Gastroesophageal sphincter (tissue), 4 donors: ENCODE results near the gene SLAMF7. TPM values are rescaled to one million over a fixed set of nuclear protein-coding genes. Genes with fewer than 3 reads are reported as not detected.

Experiments used
- ATAC-seq: fragments of 150-250 bp; one replicate; pipeline ENCODE4 v1.9.1; 2016; ENCODE audit warnings: mild to moderate bottlenecking, moderate library complexity
- H3K27ac ChIP-seq, 4 donors: fragments of 200-600 bp; sonication (generic) in 3 of 4; 1 replicate in 3 of 4; 2 replicates in 1 of 4; pipeline ENCODE4 v1.5.1; 2016 to 2019
- H3K27me3 ChIP-seq: fragments of 200-600 bp; sonication (generic); one replicate; pipeline ENCODE4 v1.5.1; 2019
- H3K36me3 ChIP-seq, 2 donors: fragments of 200-600 bp; sonication (generic); one replicate each; pipeline ENCODE4 v1.5.1; 2019; ENCODE audit warnings: control low read depth in 1 of 2
- H3K4me1 ChIP-seq, 3 donors: fragments of 200-600 bp; sonication (generic); 1 replicate in 2 of 3; 2 replicates in 1 of 3; pipeline ENCODE4 v1.5.1; 2016 to 2019; ENCODE audit warnings: control low read depth in 2 of 3
- H3K4me3 ChIP-seq, 2 donors: fragments of 200-600 bp; sonication (generic); one replicate each; pipeline ENCODE4 v1.5.1; 2019; ENCODE audit warnings: mild to moderate bottlenecking in 1 of 2, moderate library complexity in 1 of 2
- H3K9me3 ChIP-seq, 3 donors: fragments of 200-600 bp; sonication (generic); one replicate each; pipeline ENCODE4 v1.5.1; 2017 to 2019; ENCODE audit warnings: control low read depth in 2 of 3
- EP300 ChIP-seq: sonication (generic); formaldehyde crosslinking; IDR thresholded peaks from one replicate; pipeline ENCODE4 v1.6.1; 2017; ENCODE audit warnings: antibody characterized with exemption, mild to moderate bottlenecking
- POLR2A ChIP-seq, 2 donors: fragments of 450-650 bp; IDR thresholded peaks; one replicate each; pipeline ENCODE4 v1.6.1; 2017; ENCODE audit warnings: antibody characterized with exemption in 2 of 2, mild to moderate bottlenecking in 2 of 2, moderate library complexity in 1 of 2
- POLR2AphosphoS5 ChIP-seq: sonication (generic); formaldehyde crosslinking; IDR thresholded peaks from one replicate; pipeline ENCODE4 v1.6.1; 2017; ENCODE audit warnings: antibody characterized with exemption
- WGBS, 2 donors: methylation state at CpG; one replicate each; pipeline ENCODE4 v1.1.5; 2018; ENCODE audit warnings: low coverage in 1 of 2; 5-methylcytosine and 5-hydroxymethylcytosine counted together
- total RNA-seq, 4 donors: library from RNA; depleted of rRNA; stranded (reverse); fragments of >200 nt; gene quantifications; one replicate each; pipeline ENCODE4 v1.1.0, GENCODE V29; 2016
- TF ChIP-seq, protein P1 (sequence below), 4 experiments: fragments of 200-600 bp in 2 of 4; fragments of 450-650 bp in 2 of 4; sonication (generic) in 1 of 4; IDR thresholded peaks; one replicate each; pipeline ENCODE4 v1.5.1; 2017 to 2019; ENCODE audit warnings: antibody characterized with exemption in 4 of 4, mild to moderate bottlenecking in 2 of 4, moderate library complexity in 2 of 4

Gene SLAMF7
- total RNA-seq, 4 donors from 2014 or later = 0.62 to 3.5 (median 0.67) TPM; not detected in 1

GRCh38 chr1:160746836-160747500 lies 7.9 kb downstream of the SLAMF7 start:
- Histone ChIP-seq H3K4me3 (no peak overlapping the region), H3K9me3 (no peaks in the 10 kb centered on the region), H3K27ac (no peak overlapping the region), H3K4me1 (no peaks in the 10 kb centered on the region), H3K27me3 (peaks cover 7% of the 10 kb centered on the region), H3K36me3 (no peaks in the 10 kb centered on the region)
- no peak for ATAC-seq
- WGBS, 2 donors = 67 to 74% methylated on average over 4 to 6 of the region's 7 CpGs
- TF ChIP-seq, protein P1, sequence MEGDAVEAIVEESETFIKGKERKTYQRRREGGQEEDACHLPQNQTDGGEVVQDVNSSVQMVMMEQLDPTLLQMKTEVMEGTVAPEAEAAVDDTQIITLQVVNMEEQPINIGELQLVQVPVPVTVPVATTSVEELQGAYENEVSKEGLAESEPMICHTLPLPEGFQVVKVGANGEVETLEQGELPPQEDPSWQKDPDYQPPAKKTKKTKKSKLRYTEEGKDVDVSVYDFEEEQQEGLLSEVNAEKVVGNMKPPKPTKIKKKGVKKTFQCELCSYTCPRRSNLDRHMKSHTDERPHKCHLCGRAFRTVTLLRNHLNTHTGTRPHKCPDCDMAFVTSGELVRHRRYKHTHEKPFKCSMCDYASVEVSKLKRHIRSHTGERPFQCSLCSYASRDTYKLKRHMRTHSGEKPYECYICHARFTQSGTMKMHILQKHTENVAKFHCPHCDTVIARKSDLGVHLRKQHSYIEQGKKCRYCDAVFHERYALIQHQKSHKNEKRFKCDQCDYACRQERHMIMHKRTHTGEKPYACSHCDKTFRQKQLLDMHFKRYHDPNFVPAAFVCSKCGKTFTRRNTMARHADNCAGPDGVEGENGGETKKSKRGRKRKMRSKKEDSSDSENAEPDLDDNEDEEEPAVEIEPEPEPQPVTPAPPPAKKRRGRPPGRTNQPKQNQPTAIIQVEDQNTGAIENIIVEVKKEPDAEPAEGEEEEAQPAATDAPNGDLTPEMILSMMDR (IDR thresholded peaks at IDR 0.05) = no peak
- no peak for TF ChIP-seq POLR2AphosphoS5

DNA sequence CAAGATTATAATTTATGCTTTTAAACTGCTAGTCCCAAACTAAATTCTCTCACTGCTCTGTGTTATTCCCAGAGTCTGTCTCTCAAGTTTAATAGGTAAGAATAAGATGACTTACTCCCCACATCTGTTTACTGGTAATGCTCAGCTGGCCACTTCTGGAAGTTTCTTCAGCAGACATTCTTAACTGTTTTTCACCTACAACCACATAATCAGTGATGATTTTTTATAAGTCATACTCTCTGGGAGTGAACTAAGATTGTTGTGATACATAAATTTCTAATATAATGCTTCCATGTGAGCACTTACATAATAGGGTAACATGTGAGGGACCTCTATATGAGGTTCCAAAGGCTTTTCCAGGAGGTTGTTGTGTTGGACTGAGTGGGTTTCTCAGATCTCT lies 8.7 kb downstream of the SLAMF7 start:
- Histone ChIP-seq H3K4me1 (no peaks in the 10 kb centered on the region), H3K9me3 (no peaks in the 10 kb centered on the region), H3K36me3 (no peaks in the 10 kb centered on the region), H3K27ac (no peak overlapping the region), H3K27me3 (peaks cover 7% of the 10 kb centered on the region), H3K4me3 (no peak overlapping the region)
- no peak for ATAC-seq
- no peak for TF ChIP-seq POLR2A (IDR thresholded peaks at IDR 0.05)
- TF ChIP-seq EP300 = no peak
- TF ChIP-seq POLR2AphosphoS5 = no peak
- TF ChIP-seq, protein P1 (IDR thresholded peaks at IDR 0.05) = no peak

GRCh38 chr1:160748181-160748877 lies 9.3 kb downstream of the SLAMF7 start:
- Histone ChIP-seq H3K27me3 (peaks cover 7% of the 10 kb centered on the region), H3K36me3 (no peaks in the 10 kb centered on the region), H3K27ac (no peak overlapping the region), H3K4me3 (no peak overlapping the region), H3K9me3 (no peaks in the 10 kb centered on the region), H3K4me1 (no peaks in the 10 kb centered on the region)
- no peak for ATAC-seq
- 78 to 85% methylated on average over 3 to 7 of the region's 10 CpGs for WGBS, 2 donors
- TF ChIP-seq, protein P1 (IDR thresholded peaks at IDR 0.05) = no peak
- no peak for TF ChIP-seq POLR2AphosphoS5

DNA sequence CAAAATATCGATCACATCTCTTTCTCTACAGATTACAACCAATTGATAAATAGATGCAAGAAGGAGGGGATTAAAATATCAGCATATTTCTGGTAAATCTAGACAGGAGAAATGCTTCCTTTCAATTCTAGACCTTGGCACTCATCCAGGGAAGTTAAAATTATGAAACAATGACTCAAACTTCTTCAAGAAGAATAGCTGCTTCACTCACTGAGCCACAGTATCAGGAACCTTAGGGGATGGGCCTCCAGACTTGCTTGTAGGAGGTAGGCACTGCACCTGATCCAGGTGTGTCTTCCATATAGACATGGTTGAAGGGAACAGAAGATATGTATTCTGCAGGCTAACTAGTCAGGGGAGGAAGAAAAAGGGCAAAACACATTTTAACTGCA lies 9.8 kb downstream of the SLAMF7 start:
- Histone ChIP-seq H3K27ac (no peak overlapping the region), H3K27me3 (peaks cover 7% of the 10 kb centered on the region), H3K36me3 (no peaks in the 10 kb centered on the region), H3K4me1 (no peaks in the 10 kb centered on the region), H3K9me3 (no peaks in the 10 kb centered on the region), H3K4me3 (no peak overlapping the region)
- WGBS, 2 donors = 79 to 100% methylated on average over 1 of the region's 1 CpG
- TF ChIP-seq EP300 (no peak), POLR2A (IDR thresholded peaks at IDR 0.05) (no peak), POLR2AphosphoS5 (no peak)
- TF ChIP-seq, protein P1 (IDR thresholded peaks at IDR 0.05) = no peak
- no peak for ATAC-seq

DNA sequence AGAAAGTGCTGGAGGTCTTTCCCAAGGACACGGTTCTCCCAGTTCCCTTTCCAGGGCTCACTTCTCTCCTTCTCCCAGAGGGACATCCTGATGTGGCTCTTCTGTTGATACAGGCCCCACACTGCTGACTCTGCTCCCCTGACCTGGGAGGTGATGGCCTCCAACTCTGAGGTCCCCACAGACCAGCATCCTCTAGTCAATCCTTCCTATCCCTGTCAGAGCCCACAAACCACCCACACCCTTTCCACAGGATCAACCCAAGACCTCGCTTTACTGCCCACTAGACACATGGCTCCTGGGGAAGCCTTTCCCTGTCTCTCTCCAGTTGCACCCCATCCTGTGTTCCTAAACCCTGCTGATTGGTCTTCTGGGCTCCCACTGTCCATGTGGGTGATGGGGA lies 11.6 kb downstream of the SLAMF7 start:
- TF ChIP-seq POLR2AphosphoS5 (no peak), POLR2A (IDR thresholded peaks at IDR 0.05) (no peak), EP300 (no peak)
- TF ChIP-seq, protein P1 (IDR thresholded peaks at IDR 0.05) = no peak
- Histone ChIP-seq H3K27me3 (peaks cover 7% of the 10 kb centered on the region), H3K36me3 (no peaks in the 10 kb centered on the region), H3K9me3 (no peaks in the 10 kb centered on the region), H3K27ac (no peak overlapping the region), H3K4me3 (no peak overlapping the region), H3K4me1 (no peaks in the 10 kb centered on the region)
- WGBS, 2 donors = 60 to 71% methylated on average over 1 of the region's 2 CpGs
- ATAC-seq = no peak
